ENCODE data around the gene IL4R.

- TF ChIP-seq CTCF (conservative IDR thresholded peaks at IDR 0.05; ENCODE audit: low read length) (no peak), EZH2phosphoT487 (IDR thresholded peaks at IDR 0.05; ENCODE audit: borderline replicate concordance, low read depth, low read length) (no peak)
Observed at GRCh38 chr16:27405546-27406451, 92.0 kb downstream of the IL4R start.

Measured in OCI-LY7 (cell line).